GM10266 (cell line): Measurements from ENCODE around the gene ZNF311.

Experiments used
- DNase-seq: peaks from one replicate; pipeline ENCODE4 v3.0.0; 2012; ENCODE audit errors: extremely low spot score
- CTCF ChIP-seq: IDR thresholded peaks from 2 replicates; pipeline ENCODE4 v1.5.1; 2012; ENCODE audit warnings: mild to moderate bottlenecking, low read depth; ENCODE audit not compliant: control insufficient read depth, insufficient read depth; ENCODE audit errors: missing control alignments

ZNF311 gene

GRCh38 chr6:29005183-29005885 lies at the start of gene ZNF311:
TSS of gene ZNF311 (minus strand) at chr6:29005315. CDS start at chr6:29003954, 1,361 bp downstream.
- no peak for DNase-seq
- no peak for TF ChIP-seq CTCF

GRCh38 chr6:29051680-29052079 lies 46.6 kb upstream of the ZNF311 start:
- TF ChIP-seq CTCF: no peak
- no peak for DNase-seq

- DNase-seq: no peak
- no peak for TF ChIP-seq CTCF
Observed at GRCh38 chr6:29045075-29045474, 40.0 kb upstream of the ZNF311 start, which contains the start of gene OR2W1. TSS of gene OR2W1 (minus strand) at chr6:29045175. CDS start at chr6:29045175, 0 bp downstream.

GRCh38 chr6:29035951-29036350 lies 30.8 kb upstream of the ZNF311 start:
- DNase-seq: no peak
- TF ChIP-seq CTCF: no peak

DNA sequence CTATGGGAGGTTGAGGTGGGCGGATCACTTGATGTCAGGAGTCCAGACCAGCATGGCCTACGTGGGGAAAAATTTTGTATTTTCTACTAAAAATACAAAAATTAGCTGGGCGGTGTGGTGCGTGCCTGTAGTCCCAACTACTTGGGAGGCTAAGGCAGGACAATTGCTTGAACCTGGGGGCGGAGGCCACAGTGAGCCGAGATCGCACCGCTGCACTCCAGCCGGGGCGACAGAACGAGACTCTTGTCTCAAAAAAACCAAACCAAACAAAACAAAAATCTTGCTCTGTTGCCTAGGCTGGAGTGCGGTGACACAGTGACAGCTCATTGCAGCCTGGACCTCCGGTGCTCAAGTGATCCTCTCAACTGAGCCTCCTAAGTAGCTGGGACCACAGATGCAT lies 23.7 kb upstream of the ZNF311 start:
- TF ChIP-seq CTCF: no peak
- DNase-seq: no peak

GRCh38 chr6:29025927-29026585 lies 20.9 kb upstream of the ZNF311 start:
- no peak for DNase-seq
- TF ChIP-seq CTCF: no peak

DNA sequence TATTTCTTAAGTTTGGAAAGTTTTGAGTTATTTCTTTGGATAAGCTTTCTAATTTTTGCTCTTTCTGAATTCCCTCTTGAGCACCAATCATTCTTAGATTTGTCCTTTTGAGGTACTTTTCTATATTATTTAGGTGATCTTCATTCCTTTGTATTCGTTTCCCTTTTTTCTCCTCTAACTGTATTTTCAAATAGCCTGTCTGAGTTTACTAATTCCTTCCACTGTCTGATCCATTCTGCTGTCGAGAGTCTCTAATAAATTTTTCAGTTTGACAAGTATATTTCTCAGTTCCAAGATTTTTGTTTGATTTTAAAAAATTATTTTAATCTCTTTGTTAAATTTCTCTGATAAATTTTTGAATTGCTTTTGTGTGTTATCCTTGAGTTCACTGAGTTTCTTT lies 16.3 kb upstream of the ZNF311 start:
- TF ChIP-seq CTCF: no peak
- DNase-seq: no peak
